ENCODE results near the gene DNAAF5. TPM values are rescaled to one million over a fixed set of nuclear protein-coding genes. Genes with fewer than 3 reads are reported as not detected.

Gene DNAAF5
- total and polyA plus RNA-seq, 9 of the 15 experiments (the other 6 are each of a cell fraction or from before 2014, with no cell fraction given) = 3.1 to 69.7 (median 19.1) TPM

DNA sequence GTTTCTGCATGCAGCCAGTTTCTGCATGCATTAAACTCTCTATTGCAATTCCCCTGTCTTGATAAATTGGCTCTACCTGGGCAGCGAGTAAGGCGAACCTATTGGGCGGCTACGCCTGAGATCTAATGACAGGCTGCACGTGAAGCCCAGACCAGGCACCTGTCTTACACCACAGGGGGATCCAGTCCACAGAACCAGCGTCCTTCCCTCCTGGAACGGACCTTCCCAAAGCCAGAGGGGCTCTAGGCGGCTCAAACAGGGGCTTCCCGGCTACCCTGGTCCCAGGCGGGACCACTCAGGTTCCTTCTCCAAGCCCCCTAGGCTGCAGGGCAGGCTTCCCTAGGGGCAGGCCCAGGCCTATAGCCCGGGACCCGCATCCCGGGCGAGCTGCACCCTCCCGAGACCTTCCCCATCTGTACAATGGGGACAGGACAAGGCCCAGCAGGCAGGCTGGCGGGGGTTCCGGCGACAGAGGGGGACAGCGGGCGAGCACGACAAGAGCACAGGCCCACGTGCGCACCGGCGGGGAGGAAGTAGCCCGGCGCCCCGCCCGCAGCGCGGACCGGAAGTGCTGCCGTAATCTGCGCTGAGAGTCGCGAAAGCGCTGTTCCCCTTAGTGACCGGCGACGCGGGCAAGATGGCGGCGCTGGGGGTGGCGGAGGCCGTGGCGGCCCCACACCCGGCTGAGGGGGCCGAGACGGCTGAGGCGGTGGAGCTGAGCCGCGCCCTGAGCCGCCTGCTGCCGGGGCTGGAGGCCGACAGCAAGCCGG is at the start of gene DNAAF5 (continued):
- TF ChIP-seq, protein P1, sequence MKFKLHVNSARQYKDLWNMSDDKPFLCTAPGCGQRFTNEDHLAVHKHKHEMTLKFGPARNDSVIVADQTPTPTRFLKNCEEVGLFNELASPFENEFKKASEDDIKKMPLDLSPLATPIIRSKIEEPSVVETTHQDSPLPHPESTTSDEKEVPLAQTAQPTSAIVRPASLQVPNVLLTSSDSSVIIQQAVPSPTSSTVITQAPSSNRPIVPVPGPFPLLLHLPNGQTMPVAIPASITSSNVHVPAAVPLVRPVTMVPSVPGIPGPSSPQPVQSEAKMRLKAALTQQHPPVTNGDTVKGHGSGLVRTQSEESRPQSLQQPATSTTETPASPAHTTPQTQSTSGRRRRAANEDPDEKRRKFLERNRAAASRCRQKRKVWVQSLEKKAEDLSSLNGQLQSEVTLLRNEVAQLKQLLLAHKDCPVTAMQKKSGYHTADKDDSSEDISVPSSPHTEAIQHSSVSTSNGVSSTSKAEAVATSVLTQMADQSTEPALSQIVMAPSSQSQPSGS (CRISPR knock-in tag; IDR thresholded peaks at IDR 0.05) = no peak
- no peak for TF ChIP-seq DIDO1 (tag; IDR thresholded peaks at IDR 0.05; ENCODE audit: low read depth)
- TF ChIP-seq NR3C1 (CRISPR knock-in tag; IDR thresholded peaks at IDR 0.05) = no peak
- TF ChIP-seq ZNF263 (CRISPR knock-in tag; IDR thresholded peaks at IDR 0.05; ENCODE audit: borderline replicate concordance) = no peak; the same call in 1 of the 2 replicates
- no peak for TF ChIP-seq ZNF121 (CRISPR knock-in tag; conservative IDR thresholded peaks at IDR 0.05)
- no peak; the same call in 1 of the 2 replicates for TF ChIP-seq ZNF589 (CRISPR knock-in tag; IDR thresholded peaks at IDR 0.05; ENCODE audit: low read depth)
- peak; percentile 94 for TF ChIP-seq MXI1 (IDR thresholded peaks at IDR 0.05; ENCODE audit: low read depth, low read length)
- TF ChIP-seq HNRNPLL (IDR thresholded peaks at IDR 0.05; ENCODE audit: low read depth, low read length, poor library complexity, severe bottlenecking) = peak; percentile 84
- TF ChIP-seq ZC3H4 (CRISPR knock-in tag; IDR thresholded peaks at IDR 0.05; ENCODE audit: borderline replicate concordance) = no peak
- no peak for TF ChIP-seq ZNF76 (CRISPR knock-in tag; IDR thresholded peaks at IDR 0.05; ENCODE audit: borderline replicate concordance)
- TF ChIP-seq POLR2G (IDR thresholded peaks at IDR 0.05; ENCODE audit: low read depth, low read length) = peak; percentile 86
- TF ChIP-seq POLR2AphosphoS5 (IDR thresholded peaks at IDR 0.05; ENCODE audit: control insufficient read depth, insufficient read depth, low read depth, low read length) = no peak
- TF ChIP-seq, protein P2, sequence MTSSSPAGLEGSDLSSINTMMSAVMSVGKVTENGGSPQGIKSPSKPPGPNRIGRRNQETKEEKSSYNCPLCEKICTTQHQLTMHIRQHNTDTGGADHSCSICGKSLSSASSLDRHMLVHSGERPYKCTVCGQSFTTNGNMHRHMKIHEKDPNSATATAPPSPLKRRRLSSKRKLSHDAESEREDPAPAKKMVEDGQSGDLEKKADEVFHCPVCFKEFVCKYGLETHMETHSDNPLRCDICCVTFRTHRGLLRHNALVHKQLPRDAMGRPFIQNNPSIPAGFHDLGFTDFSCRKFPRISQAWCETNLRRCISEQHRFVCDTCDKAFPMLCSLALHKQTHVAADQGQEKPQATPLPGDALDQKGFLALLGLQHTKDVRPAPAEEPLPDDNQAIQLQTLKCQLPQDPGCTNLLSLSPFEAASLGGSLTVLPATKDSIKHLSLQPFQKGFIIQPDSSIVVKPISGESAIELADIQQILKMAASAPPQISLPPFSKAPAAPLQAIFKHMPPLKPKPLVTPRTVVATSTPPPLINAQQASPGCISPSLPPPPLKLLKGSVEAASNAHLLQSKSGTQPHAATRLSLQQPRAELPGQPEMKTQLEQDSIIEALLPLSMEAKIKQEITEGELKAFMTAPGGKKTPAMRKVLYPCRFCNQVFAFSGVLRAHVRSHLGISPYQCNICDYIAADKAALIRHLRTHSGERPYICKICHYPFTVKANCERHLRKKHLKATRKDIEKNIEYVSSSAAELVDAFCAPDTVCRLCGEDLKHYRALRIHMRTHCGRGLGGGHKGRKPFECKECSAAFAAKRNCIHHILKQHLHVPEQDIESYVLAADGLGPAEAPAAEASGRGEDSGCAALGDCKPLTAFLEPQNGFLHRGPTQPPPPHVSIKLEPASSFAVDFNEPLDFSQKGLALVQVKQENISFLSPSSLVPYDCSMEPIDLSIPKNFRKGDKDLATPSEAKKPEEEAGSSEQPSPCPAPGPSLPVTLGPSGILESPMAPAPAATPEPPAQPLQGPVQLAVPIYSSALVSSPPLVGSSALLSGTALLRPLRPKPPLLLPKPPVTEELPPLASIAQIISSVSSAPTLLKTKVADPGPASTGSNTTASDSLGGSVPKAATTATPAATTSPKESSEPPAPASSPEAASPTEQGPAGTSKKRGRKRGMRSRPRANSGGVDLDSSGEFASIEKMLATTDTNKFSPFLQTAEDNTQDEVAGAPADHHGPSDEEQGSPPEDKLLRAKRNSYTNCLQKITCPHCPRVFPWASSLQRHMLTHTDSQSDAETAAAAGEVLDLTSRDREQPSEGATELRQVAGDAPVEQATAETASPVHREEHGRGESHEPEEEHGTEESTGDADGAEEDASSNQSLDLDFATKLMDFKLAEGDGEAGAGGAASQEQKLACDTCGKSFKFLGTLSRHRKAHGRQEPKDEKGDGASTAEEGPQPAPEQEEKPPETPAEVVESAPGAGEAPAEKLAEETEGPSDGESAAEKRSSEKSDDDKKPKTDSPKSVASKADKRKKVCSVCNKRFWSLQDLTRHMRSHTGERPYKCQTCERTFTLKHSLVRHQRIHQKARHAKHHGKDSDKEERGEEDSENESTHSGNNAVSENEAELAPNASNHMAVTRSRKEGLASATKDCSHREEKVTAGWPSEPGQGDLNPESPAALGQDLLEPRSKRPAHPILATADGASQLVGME (CRISPR knock-in tag; IDR thresholded peaks at IDR 0.05) = peak; percentile 58; the same call in 1 of the 2 replicates
- TF ChIP-seq ZNF253 (CRISPR knock-in tag; conservative IDR thresholded peaks at IDR 0.05) = no peak
- TF ChIP-seq ZNF644 (tag; IDR thresholded peaks at IDR 0.05; ENCODE audit: low read depth) = no peak
- TF ChIP-seq RBFOX2 (IDR thresholded peaks at IDR 0.05; ENCODE audit: low read depth, low read length) = peak; percentile 93
- TF ChIP-seq PHB2 (IDR thresholded peaks at IDR 0.05; ENCODE audit: low read depth) = no peak

Measured in K562 (cell line).